GM06990 (cell line): Measurements from ENCODE around the gene TEX101.

Source experiments
- DNase-seq: peaks from one replicate; pipeline ENCODE4 v3.0.0-alpha.2; 2011; ENCODE audit not compliant: insufficient read length; ENCODE audit errors: extremely low read depth
- H3K27me3 ChIP-seq: replicated peaks from 2 replicates; pipeline ENCODE4 v1.6.0; 2011; ENCODE audit warnings: low read length; ENCODE audit not compliant: control insufficient read depth, insufficient read depth
- H3K36me3 ChIP-seq: 2 replicates; pipeline ENCODE4 v1.5.1; 2011; ENCODE audit warnings: low read length; ENCODE audit not compliant: control insufficient read depth, insufficient read depth
- H3K4me3 ChIP-seq: replicated peaks from 2 replicates; pipeline ENCODE4 v1.5.1; 2011; ENCODE audit warnings: low read depth, mild to moderate bottlenecking, control low read depth, low read length
- TF ChIP-seq, protein P1 (sequence below): IDR thresholded peaks from 2 replicates; pipeline ENCODE4 v1.5.1; 2011; ENCODE audit warnings: low read length, control low read depth, mild to moderate bottlenecking, inconsistent platforms; ENCODE audit not compliant: insufficient read depth, poor library complexity, severe bottlenecking

The TEX101 gene

GRCh38 chr19:43457809-43458208 is 43.1 kb downstream of the TEX101 start:
- H3K36me3 ChIP-seq: no peaks in the 10 kb centered on the region
- TF ChIP-seq, protein P1, sequence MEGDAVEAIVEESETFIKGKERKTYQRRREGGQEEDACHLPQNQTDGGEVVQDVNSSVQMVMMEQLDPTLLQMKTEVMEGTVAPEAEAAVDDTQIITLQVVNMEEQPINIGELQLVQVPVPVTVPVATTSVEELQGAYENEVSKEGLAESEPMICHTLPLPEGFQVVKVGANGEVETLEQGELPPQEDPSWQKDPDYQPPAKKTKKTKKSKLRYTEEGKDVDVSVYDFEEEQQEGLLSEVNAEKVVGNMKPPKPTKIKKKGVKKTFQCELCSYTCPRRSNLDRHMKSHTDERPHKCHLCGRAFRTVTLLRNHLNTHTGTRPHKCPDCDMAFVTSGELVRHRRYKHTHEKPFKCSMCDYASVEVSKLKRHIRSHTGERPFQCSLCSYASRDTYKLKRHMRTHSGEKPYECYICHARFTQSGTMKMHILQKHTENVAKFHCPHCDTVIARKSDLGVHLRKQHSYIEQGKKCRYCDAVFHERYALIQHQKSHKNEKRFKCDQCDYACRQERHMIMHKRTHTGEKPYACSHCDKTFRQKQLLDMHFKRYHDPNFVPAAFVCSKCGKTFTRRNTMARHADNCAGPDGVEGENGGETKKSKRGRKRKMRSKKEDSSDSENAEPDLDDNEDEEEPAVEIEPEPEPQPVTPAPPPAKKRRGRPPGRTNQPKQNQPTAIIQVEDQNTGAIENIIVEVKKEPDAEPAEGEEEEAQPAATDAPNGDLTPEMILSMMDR: no peak
- no peak overlapping the region for H3K4me3 ChIP-seq

DNA sequence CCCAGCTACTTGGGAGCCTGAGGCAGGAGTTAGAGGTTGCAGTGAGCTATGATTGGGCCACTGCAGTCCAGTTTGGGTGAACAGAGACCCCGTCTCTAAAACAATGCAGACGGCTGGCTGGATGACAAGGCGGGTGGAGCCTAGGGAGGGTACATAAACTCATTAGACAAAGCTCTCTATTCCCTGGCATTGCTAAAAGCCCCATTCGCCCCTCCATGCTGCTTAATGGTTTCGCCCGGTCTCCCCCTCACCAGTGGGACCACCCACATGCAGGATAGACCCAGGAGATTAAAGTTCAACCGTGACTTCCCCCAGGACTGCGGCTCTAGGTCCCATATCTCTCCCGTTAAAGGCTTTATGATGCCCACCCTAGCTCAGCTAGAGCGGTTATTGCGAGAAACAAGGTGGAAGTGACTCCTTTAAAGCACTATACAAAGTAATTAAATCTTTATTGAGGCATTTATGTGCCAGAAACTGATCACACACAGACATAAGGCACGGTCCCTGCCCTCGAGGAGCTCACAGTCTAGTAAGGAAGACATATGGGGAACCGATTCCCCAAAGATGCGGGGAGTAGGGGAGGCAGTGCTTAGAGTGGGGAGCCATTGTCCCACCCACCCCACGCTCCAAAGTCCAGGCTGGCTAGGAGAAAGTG is 45.8 kb downstream of the TEX101 start:
- DNase-seq: no peak
- TF ChIP-seq, protein P1: no peak
- Histone ChIP-seq H3K36me3 (no peaks in the 10 kb centered on the region), H3K27me3 (no peaks in the 10 kb centered on the region; the same call in 1 of the 2 replicates), H3K4me3 (no peak overlapping the region)

More at GRCh38 chr19:43457809-43458208, 43.1 kb downstream of the TEX101 start:
- DNase-seq: no peak
- no peaks in the 10 kb centered on the region for H3K27me3 ChIP-seq

DNA sequence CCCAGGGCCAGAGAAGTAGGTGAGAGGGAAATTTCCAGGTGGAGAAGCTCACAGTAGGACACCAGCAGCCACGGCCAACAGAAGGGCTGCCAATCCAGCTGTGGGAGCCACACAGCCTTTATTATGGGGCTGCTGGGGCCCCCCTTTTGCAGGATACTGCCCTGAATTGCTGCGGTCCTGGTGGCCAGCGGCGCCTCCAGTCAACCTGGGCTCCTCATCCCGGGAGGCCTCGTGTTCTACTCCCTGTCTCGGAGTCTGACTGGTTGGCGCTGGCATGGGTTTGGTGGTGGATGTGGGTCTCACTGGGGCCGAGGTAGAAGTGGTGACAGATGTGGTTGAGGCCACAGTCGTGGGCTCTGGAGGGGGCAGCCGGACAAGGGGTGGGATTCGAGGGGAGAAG is 46.6 kb downstream of the TEX101 start:
- DNase-seq: no peak
- no peaks in the 10 kb centered on the region for H3K36me3 ChIP-seq
- no peaks in the 10 kb centered on the region; the same call in 1 of the 2 replicates for H3K27me3 ChIP-seq
- no peak overlapping the region for H3K4me3 ChIP-seq
- TF ChIP-seq, protein P1: no peak

DNA sequence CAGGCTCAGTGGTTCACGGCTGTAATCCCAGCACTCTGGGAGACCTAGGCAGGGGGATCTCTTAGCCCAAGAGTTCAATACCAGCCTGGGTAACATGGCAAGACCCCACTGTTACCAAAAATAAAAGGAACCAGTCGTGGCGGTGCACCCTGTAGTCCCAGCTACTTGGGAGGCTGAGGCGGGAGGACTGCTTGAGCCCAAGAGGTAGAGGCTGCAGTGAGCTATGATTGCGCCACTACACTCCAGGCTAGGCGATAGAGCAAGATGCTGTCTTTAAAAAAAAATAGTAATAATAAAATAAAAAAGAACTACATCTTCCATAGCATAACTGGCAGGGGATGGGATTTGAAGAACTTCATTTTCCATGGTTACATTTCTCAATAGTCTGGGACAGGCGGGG is 47.7 kb downstream of the TEX101 start:
- DNase-seq: no peak
- H3K36me3 ChIP-seq: no peaks in the 10 kb centered on the region
- H3K27me3 ChIP-seq: no peaks in the 10 kb centered on the region; the same call in 1 of the 2 replicates
- no peak overlapping the region for H3K4me3 ChIP-seq
- TF ChIP-seq, protein P1: no peak

DNA sequence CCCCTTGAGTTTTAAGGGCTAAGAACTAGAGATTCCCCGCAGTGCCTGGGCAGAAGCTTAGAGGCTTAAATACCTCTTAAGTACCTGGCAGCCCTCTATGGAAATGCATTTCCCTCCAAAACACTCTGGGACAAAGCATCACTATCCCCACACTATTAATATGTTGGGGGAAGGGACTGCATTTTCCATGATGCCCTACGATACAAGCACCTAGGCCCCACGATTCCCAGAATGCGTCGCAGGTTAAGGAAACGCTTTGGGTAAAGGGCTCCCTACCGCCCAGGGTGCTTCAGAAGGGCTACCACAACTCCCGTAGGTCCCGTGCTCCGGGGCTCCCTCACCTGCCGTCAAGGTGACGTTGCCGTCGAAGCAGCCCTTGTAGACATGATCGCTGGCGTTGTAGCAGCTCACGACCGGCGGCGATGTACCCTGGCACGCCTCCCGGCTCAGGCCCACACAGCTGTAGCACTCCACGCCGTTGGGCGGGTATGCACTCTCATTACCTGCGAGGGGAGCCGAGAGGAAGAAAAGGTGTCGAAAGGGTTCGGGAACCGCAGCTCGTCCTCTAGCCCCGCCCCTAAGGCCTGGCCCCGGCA is 48.2 kb downstream of the TEX101 start:
- Histone ChIP-seq H3K36me3 (no peaks in the 10 kb centered on the region), H3K4me3 (peak overlapping the region; percentile 23), H3K27me3 (no peaks in the 10 kb centered on the region; the same call in 1 of the 2 replicates)
- TF ChIP-seq, protein P1: no peak
- DNase-seq: no peak
